Panc1 (cell line): ENCODE data around the gene TARP.

Source experiments
- ATAC-seq: fragments of 200-7000 bp; cut with Tn5 transposase; 2 replicates; pipeline ENCODE4 v1.9.1; 2020; ENCODE audit warnings: mild to moderate bottlenecking, moderate library complexity
- BruUV-seq: library from RNA; stranded (reverse); fragments of 400-500 nt; replicated peaks from 2 replicates; lab custom pipeline; 2021; lab: Mats Ljungman, UMichigan
- CTCF ChIA-PET: fragments of 300-600 bp; sonication (Branson Sonifier 250); formaldehyde crosslinking; loops from one replicate; lab custom pipeline; 2022; ENCODE audit warnings: antibody characterized with exemption; lab: Charles Lee
- POLR2A ChIA-PET: fragments of 300-600 bp; sonication (Branson Sonifier 250); formaldehyde crosslinking; loops from one replicate; lab custom pipeline; 2022; ENCODE audit warnings: antibody characterized with exemption; lab: Charles Lee
- DNase-seq: peaks from one replicate; pipeline ENCODE4 v3.0.0-alpha.2; 2010; ENCODE audit warnings: low read depth, low spot score
- H3K27ac ChIP-seq: 2 replicates; pipeline ENCODE4 v1.5.1; 2011; ENCODE audit warnings: mild to moderate bottlenecking, low read length, inconsistent platforms
- H3K27me3 ChIP-seq: fragments of 200-500 bp; sonication (Bioruptor generic); 2 replicates; pipeline ENCODE4 v1.6.0; 2014; ENCODE audit warnings: low read length, inconsistent platforms; ENCODE audit not compliant: control insufficient read depth, insufficient read depth
- H3K36me3 ChIP-seq: fragments of 200-500 bp; sonication (Bioruptor generic); 2 replicates; pipeline ENCODE4 v1.5.1; 2014; ENCODE audit warnings: inconsistent platforms, mild to moderate bottlenecking, low read length, moderate library complexity; ENCODE audit not compliant: control insufficient read depth, insufficient read depth
- H3K4me1 ChIP-seq: 2 replicates; pipeline ENCODE4 v1.5.1; 2011; ENCODE audit warnings: inconsistent platforms, mild to moderate bottlenecking, low read length, moderate library complexity; ENCODE audit not compliant: control insufficient read depth, insufficient read depth
- H3K4me3 ChIP-seq, 2 experiments: 2 replicates each; pipeline ENCODE4 v1.5.1; 2011 to 2012; ENCODE audit warnings: low read depth in 2 of 2, low read length in 2 of 2, mild to moderate bottlenecking in 2 of 2, inconsistent platforms in 1 of 2, moderate library complexity in 1 of 2
- H3K9me3 ChIP-seq: fragments of 200-500 bp; sonication (Bioruptor generic); 2 replicates; pipeline ENCODE4 v1.5.1; 2014; ENCODE audit warnings: low read depth, mild to moderate bottlenecking, inconsistent platforms, low read length, moderate library complexity; ENCODE audit not compliant: control insufficient read depth, insufficient read depth
- CTCF ChIP-seq: fragments of 450-650 bp; IDR thresholded peaks from 2 replicates; pipeline ENCODE4 v1.5.1; 2017; ENCODE audit warnings: mild to moderate bottlenecking
- POLR2AphosphoS5 ChIP-seq: IDR thresholded peaks from 2 replicates; pipeline ENCODE4 v1.6.1; 2012; ENCODE audit warnings: mild to moderate bottlenecking, low read depth, low read length, moderate library complexity
- SIN3A ChIP-seq: IDR thresholded peaks from 2 replicates; pipeline ENCODE4 v1.6.1; 2012; ENCODE audit warnings: low read depth, mild to moderate bottlenecking, low read length, moderate library complexity, borderline replicate concordance; ENCODE audit not compliant: insufficient read depth
- TCF7L2 ChIP-seq: IDR thresholded peaks from 2 replicates; pipeline ENCODE4 v1.6.1; 2011; ENCODE audit warnings: mild to moderate bottlenecking, low read depth, low read length, inconsistent platforms
- in situ Hi-C: cut with HindIII; loops from 2 replicates; pipeline ENCODE4 v1.10.0; 2016; ENCODE audit warnings: low sequenced_read_pairs, low pct_unique_long_range_greater_than_20kb
- intact Hi-C: fragments of 100-400 bp; cut with micrococcal nuclease; formaldehyde crosslinking; loops from one replicate; pipeline ENCODE4 v1.10.0; 2022; ENCODE audit not compliant: unreplicated experiment
- TF ChIP-seq, protein P1 (sequence below), 2 experiments: IDR thresholded peaks; 2 replicates each; pipeline ENCODE4 v1.6.1; 2011 to 2012; ENCODE audit warnings: low read depth in 2 of 2, control low read depth in 1 of 2, low read length in 1 of 2, mild to moderate bottlenecking in 1 of 2, moderate library complexity in 1 of 2; ENCODE audit not compliant: insufficient read depth in 1 of 2

Gene TARP

DNA sequence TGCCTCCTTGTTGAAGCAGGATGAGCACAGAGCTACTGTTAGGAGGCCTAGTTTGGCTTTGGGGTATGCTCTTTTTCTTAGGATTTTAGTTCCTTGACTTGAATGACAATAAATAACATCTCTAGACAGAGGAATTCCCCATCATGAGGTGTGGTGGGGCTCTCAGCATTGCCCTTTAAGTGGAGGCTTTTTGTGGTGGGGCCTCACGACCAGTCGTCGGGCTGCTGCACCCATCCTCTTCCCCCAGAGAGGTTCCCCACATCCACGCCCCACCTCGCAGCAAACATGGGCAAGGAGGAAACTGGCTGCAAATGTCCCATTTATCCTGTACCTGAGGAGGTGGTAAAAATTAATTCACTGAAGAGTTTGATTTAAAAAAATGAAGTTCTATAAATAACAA lies 36.1 kb upstream of the TARP start:
- BruUV-seq, result no TSS peak
- Histone ChIP-seq H3K36me3 (no peaks in the 10 kb centered on the region), H3K9me3 (no peaks in the 10 kb centered on the region), H3K4me3 (no peak overlapping the region), H3K27me3 (peaks cover 12% of the 10 kb centered on the region; the same call in 1 of the 2 replicates), H3K27ac (no peak overlapping the region), H3K4me1 (peaks cover 12% of the 10 kb centered on the region)
- ATAC-seq (no peak), DNase-seq (no peak)
- TF ChIP-seq TCF7L2 (no peak), SIN3A (no peak), CTCF (no peak), POLR2AphosphoS5 (no peak)
- TF ChIP-seq, protein P1, sequence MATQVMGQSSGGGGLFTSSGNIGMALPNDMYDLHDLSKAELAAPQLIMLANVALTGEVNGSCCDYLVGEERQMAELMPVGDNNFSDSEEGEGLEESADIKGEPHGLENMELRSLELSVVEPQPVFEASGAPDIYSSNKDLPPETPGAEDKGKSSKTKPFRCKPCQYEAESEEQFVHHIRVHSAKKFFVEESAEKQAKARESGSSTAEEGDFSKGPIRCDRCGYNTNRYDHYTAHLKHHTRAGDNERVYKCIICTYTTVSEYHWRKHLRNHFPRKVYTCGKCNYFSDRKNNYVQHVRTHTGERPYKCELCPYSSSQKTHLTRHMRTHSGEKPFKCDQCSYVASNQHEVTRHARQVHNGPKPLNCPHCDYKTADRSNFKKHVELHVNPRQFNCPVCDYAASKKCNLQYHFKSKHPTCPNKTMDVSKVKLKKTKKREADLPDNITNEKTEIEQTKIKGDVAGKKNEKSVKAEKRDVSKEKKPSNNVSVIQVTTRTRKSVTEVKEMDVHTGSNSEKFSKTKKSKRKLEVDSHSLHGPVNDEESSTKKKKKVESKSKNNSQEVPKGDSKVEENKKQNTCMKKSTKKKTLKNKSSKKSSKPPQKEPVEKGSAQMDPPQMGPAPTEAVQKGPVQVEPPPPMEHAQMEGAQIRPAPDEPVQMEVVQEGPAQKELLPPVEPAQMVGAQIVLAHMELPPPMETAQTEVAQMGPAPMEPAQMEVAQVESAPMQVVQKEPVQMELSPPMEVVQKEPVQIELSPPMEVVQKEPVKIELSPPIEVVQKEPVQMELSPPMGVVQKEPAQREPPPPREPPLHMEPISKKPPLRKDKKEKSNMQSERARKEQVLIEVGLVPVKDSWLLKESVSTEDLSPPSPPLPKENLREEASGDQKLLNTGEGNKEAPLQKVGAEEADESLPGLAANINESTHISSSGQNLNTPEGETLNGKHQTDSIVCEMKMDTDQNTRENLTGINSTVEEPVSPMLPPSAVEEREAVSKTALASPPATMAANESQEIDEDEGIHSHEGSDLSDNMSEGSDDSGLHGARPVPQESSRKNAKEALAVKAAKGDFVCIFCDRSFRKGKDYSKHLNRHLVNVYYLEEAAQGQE (IDR thresholded peaks at IDR 0.05; ENCODE audit: insufficient read depth in 1 of 2, low read depth in 2 of 2, low read length in 1 of 2), result no peak
- in situ Hi-C loops (no loop called here), intact Hi-C loops (no loop called here)
- ChIA-PET CTCF (interaction anchor here (0.9 kb wide), 1 partner anchor 26 kb away, joined by 3 read pairs; no protein-coding TSS in a partner anchor), POLR2A (no interaction called here)

GRCh38 chr7:38308140-38308539 lies 34.7 kb upstream of the TARP start:
- H3K4me3 ChIP-seq, result no peak overlapping the region
- no peaks in the 10 kb centered on the region for H3K36me3 ChIP-seq
- ATAC-seq (no peak), DNase-seq (no peak)
- no peak overlapping the region for H3K27ac ChIP-seq
- H3K27me3 ChIP-seq, result peaks cover 12% of the 10 kb centered on the region; the same call in 1 of the 2 replicates
- ChIA-PET POLR2A (no interaction called here), CTCF (no interaction called here)
- intact Hi-C loops (no loop called here), in situ Hi-C loops (no loop called here)
- no TSS peak for BruUV-seq
- H3K9me3 ChIP-seq, result no peaks in the 10 kb centered on the region
- peaks cover 12% of the 10 kb centered on the region for H3K4me1 ChIP-seq
- no peak for TF ChIP-seq CTCF
- no peak for TF ChIP-seq POLR2AphosphoS5
- TF ChIP-seq, protein P1 (IDR thresholded peaks at IDR 0.05; ENCODE audit: insufficient read depth in 1 of 2, low read depth in 2 of 2, low read length in 1 of 2), result no peak
- no peak for TF ChIP-seq SIN3A
- TF ChIP-seq TCF7L2, result no peak
